K562 (cell line): ENCODE measurements around the gene POU4F1. TPM values are rescaled to one million over a fixed set of nuclear protein-coding genes. Genes with fewer than 3 reads are reported as not detected.

Experiments
- ATAC-seq: fragments of 200-7000 bp; cut with Tn5 transposase; 3 replicates; pipeline ENCODE4 v1.9.1; 2020; ENCODE audit warnings: moderate library complexity
- BruUV-seq: library from RNA; stranded (reverse); fragments of 400-500 nt; replicated peaks from 2 replicates; lab custom pipeline; 2021; lab: Mats Ljungman, UMichigan
- CTCF ChIA-PET: fragments of 300-600 bp; formaldehyde crosslinking; extraction: SDS; loops from one replicate; lab custom pipeline; 2021; ENCODE audit warnings: low intra/inter-chr PET ratio; lab: Yijun Ruan, JAX
- POLR2A ChIA-PET: fragments of 300-600, 350-650 bp; sonication (Branson Sonifier 250); formaldehyde crosslinking; extraction: SDS; loops from one replicate; lab custom pipeline; 2021; ENCODE audit warnings: antibody characterized with exemption, inconsistent platforms; lab: Yijun Ruan, JAX
- DNase-seq, 4 experiments: peaks; one replicate each; pipeline versions ENCODE4 v3.0.0 to v3.0.0-alpha.2; 2011 to 2018; ENCODE audit warnings: low spot score in 3 of 4, mixed read lengths in 3 of 4; ENCODE audit errors: extremely low read depth in 1 of 4
- FAIRE-seq: peaks from 2 replicates; lab custom pipeline; 2011; peaks lifted over from hg19 to GRCh38; lab: Jason Lieb, UNC
- H2AFZ ChIP-seq: 2 replicates; pipeline ENCODE4 v1.6.0; 2011; ENCODE audit warnings: low read depth, low read length, control low read depth, inconsistent platforms
- H3K27ac ChIP-seq: fragments of 200-600 bp; 3 replicates; pipeline ENCODE4 v1.8.0; 2011; ENCODE audit warnings: low read depth, mild to moderate bottlenecking, control low read depth, inconsistent platforms, low read length, moderate library complexity, mixed read lengths; ENCODE audit errors: extremely low read depth
- H3K27me3 ChIP-seq, 2 experiments: fragments of 300-600 bp in 1 of 2; 2 replicates in 1 of 2; 3 replicates in 1 of 2; pipeline versions ENCODE4 v1.6.0 to v1.8.0; 2011; ENCODE audit warnings: inconsistent platforms in 2 of 2, low read length in 2 of 2, mild to moderate bottlenecking in 1 of 2, mixed read lengths in 1 of 2, moderate library complexity in 1 of 2; ENCODE audit not compliant: control insufficient read depth in 2 of 2, insufficient read depth in 2 of 2
- H3K36me3 ChIP-seq: fragments of 300-600 bp; 3 replicates; pipeline ENCODE4 v1.8.0; 2011; ENCODE audit warnings: mild to moderate bottlenecking, low read length, inconsistent platforms; ENCODE audit not compliant: control insufficient read depth, insufficient read depth
- H3K4me1 ChIP-seq, 2 experiments: fragments of 200-600 bp in 1 of 2; replicated peaks in 1 of 2; 2 replicates in 1 of 2; 3 replicates in 1 of 2; pipeline versions ENCODE4 v1.5.1 to v1.8.0; 2011; ENCODE audit warnings: inconsistent platforms in 2 of 2, low read length in 2 of 2, mild to moderate bottlenecking in 1 of 2, mixed read lengths in 1 of 2, moderate library complexity in 1 of 2; ENCODE audit not compliant: control insufficient read depth in 2 of 2, insufficient read depth in 2 of 2
- H3K4me2 ChIP-seq: 2 replicates; pipeline ENCODE4 v1.6.1; 2011; ENCODE audit warnings: low read length, control low read depth, inconsistent platforms, mixed read lengths; ENCODE audit not compliant: insufficient read depth
- H3K4me3 ChIP-seq: fragments of 200-600 bp; sonication (generic), shearing (Covaris generic); 2 replicates; pipeline ENCODE4 v1.5.1; 2016; ENCODE audit warnings: control low read depth, inconsistent platforms
- H3K79me2 ChIP-seq: fragments of 200-600 bp; 3 replicates; pipeline ENCODE4 v1.8.0; 2011; ENCODE audit warnings: low read length, inconsistent platforms; ENCODE audit not compliant: control insufficient read depth, insufficient read depth
- H3K9ac ChIP-seq, 2 experiments: 2 replicates each; pipeline versions ENCODE4 v1.6.0 to v1.6.1; 2011; ENCODE audit warnings: low read depth in 2 of 2, low read length in 2 of 2, control low read depth in 1 of 2, inconsistent platforms in 1 of 2, mild to moderate bottlenecking in 1 of 2, mixed read lengths in 1 of 2; ENCODE audit not compliant: insufficient read depth in 1 of 2
- H3K9me1 ChIP-seq: one replicate; pipeline ENCODE4 v1.6.0; 2011; ENCODE audit warnings: inconsistent platforms, mild to moderate bottlenecking, low read length, moderate library complexity; ENCODE audit not compliant: control insufficient read depth, insufficient read depth
- H3K9me3 ChIP-seq: replicated peaks from 2 replicates; pipeline ENCODE4 v1.5.1; 2011; ENCODE audit warnings: low read depth, low read length, inconsistent platforms; ENCODE audit not compliant: control insufficient read depth, insufficient read depth
- H4K20me1 ChIP-seq: replicated peaks from 2 replicates; pipeline ENCODE4 v1.6.1; 2011; ENCODE audit warnings: low read length, inconsistent platforms, mixed read lengths; ENCODE audit not compliant: control insufficient read depth, insufficient read depth
- BRCA1 ChIP-seq, 2 experiments: fragments of 450-650 bp in 1 of 2; sonication (generic) in 1 of 2; formaldehyde crosslinking in 1 of 2; IDR thresholded peaks; 2 replicates each; pipeline versions ENCODE4 v1.5.0 to v1.6.1; 2017 to 2020; ENCODE audit warnings: mild to moderate bottlenecking in 1 of 2, missing genetic modification reagents in 1 of 2
- CREB5 ChIP-seq: fragments of 250-450 bp; sonication (Bioruptor Pico); IDR thresholded peaks from 2 replicates; pipeline ENCODE4 v1.5.0; 2020; ENCODE audit warnings: mild to moderate bottlenecking
- DPF2 ChIP-seq: fragments of 450-650 bp; IDR thresholded peaks from 2 replicates; pipeline ENCODE4 v1.6.1; 2016
- E2F3 ChIP-seq: fragments of 250-450 bp; sonication (Bioruptor Pico); IDR thresholded peaks from 2 replicates; pipeline ENCODE4 v1.4.0; 2020; ENCODE audit warnings: mild to moderate bottlenecking
- LEF1 ChIP-seq: fragments of 450-650 bp; IDR thresholded peaks from 2 replicates; pipeline ENCODE4 v1.6.1; 2016; ENCODE audit warnings: mild to moderate bottlenecking
- MIER1 ChIP-seq: fragments of 450-650 bp; IDR thresholded peaks from 2 replicates; pipeline ENCODE4 v1.6.1; 2016; ENCODE audit warnings: antibody characterized with exemption, mild to moderate bottlenecking, low read depth
- MNT ChIP-seq, 2 experiments: fragments of 450-650 bp; conservative IDR thresholded peaks; 2 replicates each; pipeline ENCODE4 v1.6.1; 2017; ENCODE audit warnings: mild to moderate bottlenecking in 2 of 2, moderate library complexity in 2 of 2
- MYC ChIP-seq, 2 experiments: fragments of 250-450 bp in 1 of 2; sonication (Bioruptor Pico) in 1 of 2; IDR thresholded peaks; 2 replicates each; pipeline versions ENCODE4 v1.5.1 to v1.6.1; 2012 to 2021; ENCODE audit warnings: low read depth in 2 of 2, borderline replicate concordance in 1 of 2, improper control_type of control experiment in 1 of 2, low read length in 1 of 2, mild to moderate bottlenecking in 1 of 2, moderate library complexity in 1 of 2
- NCOA1 ChIP-seq: fragments of 450-650 bp; IDR thresholded peaks from 2 replicates; pipeline ENCODE4 v1.6.1; 2016; ENCODE audit warnings: low read depth
- PHTF2 ChIP-seq: fragments of 250-450 bp; sonication (Bioruptor Pico); IDR thresholded peaks from 2 replicates; pipeline ENCODE4 v1.5.0; 2021; ENCODE audit warnings: mild to moderate bottlenecking
- SMARCC2 ChIP-seq: fragments of 450-650 bp; IDR thresholded peaks from 2 replicates; pipeline ENCODE4 v1.6.1; 2017; ENCODE audit warnings: antibody characterized with exemption, moderate library complexity, mild to moderate bottlenecking, low read depth
- TAF7 ChIP-seq: fragments of 450-650 bp; IDR thresholded peaks from 2 replicates; pipeline ENCODE4 v1.6.1; 2016; ENCODE audit warnings: missing genetic modification characterization, missing compliant biosample characterization
- ZNF449 ChIP-seq: fragments of 250-450 bp; sonication (Bioruptor Pico); IDR thresholded peaks from 2 replicates; pipeline ENCODE4 v1.8.0; 2022; ENCODE audit warnings: moderate library complexity, mild to moderate bottlenecking, inconsistent platforms
- ZNF583 ChIP-seq: fragments of 250-450 bp; sonication (Bioruptor Pico); IDR thresholded peaks from 2 replicates; pipeline ENCODE4 v1.4.0; 2020
- ZNF592 ChIP-seq: fragments of 450-650 bp; IDR thresholded peaks from 2 replicates; pipeline ENCODE4 v1.6.1; 2017; ENCODE audit warnings: antibody characterized with exemption, mild to moderate bottlenecking
- ZSCAN32 ChIP-seq: fragments of 450-650 bp; formaldehyde crosslinking; IDR thresholded peaks from 2 replicates; pipeline ENCODE4 v1.4.0; 2020; ENCODE audit warnings: mild to moderate bottlenecking, moderate library complexity
- WGBS: fragments of 100-300 bp; shearing (Covaris generic); methylation state at CpG from one replicate; pipeline ENCODE4 v1.1.6; 2016; ENCODE audit warnings: low coverage, mixed read lengths; ENCODE audit not compliant: insufficient coverage; ENCODE audit errors: missing lambda C conversion rate; 5-methylcytosine and 5-hydroxymethylcytosine counted together
- in situ Hi-C: fragments of 300-500 bp; cut with MboI; formaldehyde crosslinking; loops from 4 replicates; pipeline ENCODE4 v1.15.0; 2018; ENCODE audit warnings: inconsistent platforms, mixed read lengths
- intact Hi-C: fragments of 100-400 bp; cut with micrococcal nuclease; formaldehyde crosslinking; loops from 2 replicates; pipeline ENCODE4 v1.14.2; 2022
- polyA plus RNA-seq, 8 experiments: library from polyadenylated mRNA; depleted of rRNA in 4 of 8; stranded (reverse) in 5 of 8; unstranded in 3 of 8; fragments of >200 nt; fragmentation: Nextera tagmentation in 2 of 8; fragmentation: Illumina TruSeq in 1 of 8; extraction: Ambion mirVana in 2 of 8; extraction: Trizol in 1 of 8; gene quantifications; 2 replicates each; pipeline versions ENCODE4 v1.2.1 to v1.2.3, GENCODE V29; 2011 to 2014; ENCODE audit warnings: inconsistent platforms in 1 of 8, missing spikeins in 1 of 8
- total RNA-seq, 7 experiments: library from RNA; depleted of rRNA in 6 of 7; stranded (reverse); fragments of >200 nt in 6 of 7; fragmentation: Illumina TruSeq in 2 of 7; extraction: Trizol in 2 of 7; gene quantifications; 2 replicates each; pipeline versions ENCODE4 v1.2.1 to v1.2.3, GENCODE V29; 2011 to 2021; ENCODE audit warnings: low replicate concordance in 1 of 7

POU4F1 gene
- total and polyA plus RNA-seq, 9 of the 15 experiments (the other 6 are each of a cell fraction or from before 2014, with no cell fraction given), result 0.61 to 2.8 (median 1.5) TPM

GRCh38 chr13:78566631-78567030, 36.7 kb downstream of the POU4F1 start:
- Histone ChIP-seq H3K79me2 (no peaks in the 10 kb centered on the region), H3K27ac (no peak overlapping the region), H2AFZ (no peak overlapping the region), H4K20me1 (no peaks in the 10 kb centered on the region), H3K9me1 (no peaks in the 10 kb centered on the region), H3K4me3 (no peak overlapping the region), H3K4me1 (no peaks in the 10 kb centered on the region), H3K4me2 (no peak overlapping the region), H3K36me3 (no peaks in the 10 kb centered on the region), H3K9ac (no peak overlapping the region), H3K27me3 (no peaks in the 10 kb centered on the region), H3K9me3 (no peaks in the 10 kb centered on the region)
- ChIA-PET POLR2A (no interaction called here), CTCF (no interaction called here)
- TF ChIP-seq ZNF592, result no peak
- TF ChIP-seq TAF7 (tag), result no peak
- no peak for TF ChIP-seq NCOA1
- TF ChIP-seq LEF1, result no peak
- no peak for TF ChIP-seq MNT (conservative IDR thresholded peaks at IDR 0.05)
- TF ChIP-seq MYC (IDR thresholded peaks at IDR 0.05; ENCODE audit: low read depth, low read length), result no peak
- TF ChIP-seq MYC (CRISPR knock-in tag; IDR thresholded peaks at IDR 0.05; ENCODE audit: borderline replicate concordance, low read depth), result no peak
- TF ChIP-seq CREB5 (CRISPR knock-in tag), result no peak
- no peak for TF ChIP-seq ZSCAN32 (CRISPR knock-in tag)
- TF ChIP-seq PHTF2 (CRISPR knock-in tag), result no peak
- no peak for TF ChIP-seq BRCA1 (IDR thresholded peaks at IDR 0.05)
- no peak for TF ChIP-seq BRCA1 (CRISPR knock-in tag; IDR thresholded peaks at IDR 0.05)
- no peak for TF ChIP-seq E2F3 (CRISPR knock-in tag)
- no peak for TF ChIP-seq SMARCC2
- no peak for TF ChIP-seq ZNF583
- TF ChIP-seq DPF2, result no peak
- no peak for TF ChIP-seq ZNF449
- no peak for TF ChIP-seq MIER1
- DNase-seq, result no peak
- WGBS, result 3% methylated on average over 5 of the region's 5 CpGs
- intact Hi-C loops (no loop called here), in situ Hi-C loops (no loop called here)
- no peak for ATAC-seq
- FAIRE-seq, result no peak
- no TSS peak for BruUV-seq
